Stimulated activated effector memory CD8-positive, alpha-beta T cell treated with anti-CD3 and anti-CD28 coated beads, Interleukin-12 subunit alpha, Interleukin-12 subunit beta, amount 100 ng/mL, for 72 hours (primary cell): ENCODE results near the gene SERPINB2.

ENCODE experiments used
- ATAC-seq: fragments of 150-1000 bp; cut with Tn5 transposase; 2 replicates; pipeline ENCODE4 v1.10.0; 2021
- DNase-seq, 2 donors: peaks; one replicate each; pipeline ENCODE4 v3.0.0; 2021 to 2022; ENCODE audit warnings: low spot score in 2 of 2
- H3K27ac Mint-ChIP-seq: one replicate; pipeline ENCODE4 v1.8.0; 2022; ENCODE audit warnings: mild to moderate bottlenecking, mixed read lengths
- H3K36me3 Mint-ChIP-seq: one replicate; pipeline ENCODE4 v1.8.0; 2022; ENCODE audit warnings: mild to moderate bottlenecking, mixed read lengths
- H3K4me1 Mint-ChIP-seq: one replicate; pipeline ENCODE4 v1.8.0; 2022; ENCODE audit warnings: mixed read lengths
- H3K4me3 Mint-ChIP-seq: one replicate; pipeline ENCODE4 v1.8.0; 2022; ENCODE audit warnings: mild to moderate bottlenecking, mixed read lengths
- H3K9me3 Mint-ChIP-seq: one replicate; pipeline ENCODE4 v1.8.0; 2022; ENCODE audit warnings: mixed read lengths

The SERPINB2 gene

GRCh38 chr18:63878925-63879324 lies 8.6 kb upstream of the SERPINB2 start:
- H3K27ac Mint-ChIP-seq: no peak overlapping the region
- no peaks in the 10 kb centered on the region for H3K9me3 Mint-ChIP-seq
- no peak for ATAC-seq
- no peaks in the 10 kb centered on the region for H3K36me3 Mint-ChIP-seq
- peaks cover 8% of the 10 kb centered on the region for H3K4me1 Mint-ChIP-seq
- no peak overlapping the region for H3K4me3 Mint-ChIP-seq
- DNase-seq: no peak

- DNase-seq: no peak
- H3K9me3 Mint-ChIP-seq: no peaks in the 10 kb centered on the region
- ATAC-seq: no peak
- H3K4me1 Mint-ChIP-seq: peaks cover 8% of the 10 kb centered on the region
- H3K27ac Mint-ChIP-seq: no peak overlapping the region
- H3K36me3 Mint-ChIP-seq: no peaks in the 10 kb centered on the region
- H3K4me3 Mint-ChIP-seq: no peak overlapping the region
Measured at GRCh38 chr18:63879709-63880108, 7.8 kb upstream of the SERPINB2 start.

- DNase-seq (no peak), ATAC-seq (peak; percentile 77)
- H3K27ac Mint-ChIP-seq: no peak overlapping the region
- no peaks in the 10 kb centered on the region for H3K9me3 Mint-ChIP-seq
- peaks cover 8% of the 10 kb centered on the region for H3K4me1 Mint-ChIP-seq
- no peaks in the 10 kb centered on the region for H3K36me3 Mint-ChIP-seq
- no peak overlapping the region for H3K4me3 Mint-ChIP-seq
Measured at GRCh38 chr18:63881851-63882250, 5.7 kb upstream of the SERPINB2 start.

GRCh38 chr18:63882333-63883141 lies 5.0 kb upstream of the SERPINB2 start:
- no peak overlapping the region for H3K27ac Mint-ChIP-seq
- H3K36me3 Mint-ChIP-seq: no peaks in the 10 kb centered on the region
- ATAC-seq (peak; percentile 40), DNase-seq (no peak)
- no peak overlapping the region for H3K4me3 Mint-ChIP-seq
- H3K9me3 Mint-ChIP-seq: no peaks in the 10 kb centered on the region
- peaks cover 8% of the 10 kb centered on the region for H3K4me1 Mint-ChIP-seq

GRCh38 chr18:63883617-63884016 lies 3.9 kb upstream of the SERPINB2 start:
- no peak for DNase-seq

GRCh38 chr18:63888470-63889190 lies 1.1 kb downstream of the SERPINB2 start:
- H3K4me3 Mint-ChIP-seq: no peak overlapping the region
- H3K4me1 Mint-ChIP-seq: no peaks in the 10 kb centered on the region
- ATAC-seq: no peak
- DNase-seq: no peak
- H3K27ac Mint-ChIP-seq: no peak overlapping the region
- H3K9me3 Mint-ChIP-seq: no peaks in the 10 kb centered on the region
- no peaks in the 10 kb centered on the region for H3K36me3 Mint-ChIP-seq

More at GRCh38 chr18:63883617-63884016, 3.9 kb upstream of the SERPINB2 start:
- H3K4me1 Mint-ChIP-seq: peaks cover 8% of the 10 kb centered on the region
- no peaks in the 10 kb centered on the region for H3K9me3 Mint-ChIP-seq
- H3K4me3 Mint-ChIP-seq: no peak overlapping the region
- ATAC-seq: no peak
- H3K27ac Mint-ChIP-seq: no peak overlapping the region
- H3K36me3 Mint-ChIP-seq: no peaks in the 10 kb centered on the region

- H3K4me3 Mint-ChIP-seq: no peak overlapping the region
Measured at GRCh38 chr18:63889626-63890025, 2.1 kb downstream of the SERPINB2 start.

GRCh38 chr18:63890237-63890949 lies 2.9 kb downstream of the SERPINB2 start:
- H3K9me3 Mint-ChIP-seq: no peaks in the 10 kb centered on the region
- no peak overlapping the region for H3K4me3 Mint-ChIP-seq
- no peaks in the 10 kb centered on the region for H3K4me1 Mint-ChIP-seq
- no peak overlapping the region for H3K27ac Mint-ChIP-seq
- no peak for DNase-seq
- no peak for ATAC-seq
- no peaks in the 10 kb centered on the region for H3K36me3 Mint-ChIP-seq

More at GRCh38 chr18:63889626-63890025, 2.1 kb downstream of the SERPINB2 start:
- ATAC-seq (no peak), DNase-seq (no peak)
- no peaks in the 10 kb centered on the region for H3K36me3 Mint-ChIP-seq
- no peaks in the 10 kb centered on the region for H3K9me3 Mint-ChIP-seq
- H3K4me1 Mint-ChIP-seq: no peaks in the 10 kb centered on the region
- no peak overlapping the region for H3K27ac Mint-ChIP-seq

- no peaks in the 10 kb centered on the region for H3K9me3 Mint-ChIP-seq
- peak; percentile 51 for ATAC-seq
Measured at GRCh38 chr18:63890950-63891304, 3.4 kb downstream of the SERPINB2 start.

GRCh38 chr18:63892566-63892965 lies 5.1 kb downstream of the SERPINB2 start:
- no peak overlapping the region for H3K27ac Mint-ChIP-seq
- H3K4me3 Mint-ChIP-seq: no peak overlapping the region
- H3K9me3 Mint-ChIP-seq: no peaks in the 10 kb centered on the region
- H3K4me1 Mint-ChIP-seq: no peaks in the 10 kb centered on the region
- no peaks in the 10 kb centered on the region for H3K36me3 Mint-ChIP-seq
- DNase-seq (no peak), ATAC-seq (no peak)

More at GRCh38 chr18:63890950-63891304, 3.4 kb downstream of the SERPINB2 start:
- Mint-ChIP-seq H3K4me1 (no peaks in the 10 kb centered on the region), H3K27ac (no peak overlapping the region), H3K36me3 (no peaks in the 10 kb centered on the region), H3K4me3 (no peak overlapping the region)
- DNase-seq: no peak

GRCh38 chr18:63894106-63894772 lies 6.7 kb downstream of the SERPINB2 start:
- ATAC-seq (no peak), DNase-seq (no peak)
- Mint-ChIP-seq H3K4me3 (no peak overlapping the region), H3K9me3 (no peaks in the 10 kb centered on the region), H3K27ac (no peak overlapping the region), H3K4me1 (no peaks in the 10 kb centered on the region), H3K36me3 (no peaks in the 10 kb centered on the region)

GRCh38 chr18:63895190-63895589 lies 7.7 kb downstream of the SERPINB2 start:
- Mint-ChIP-seq H3K4me3 (no peak overlapping the region), H3K4me1 (no peaks in the 10 kb centered on the region), H3K27ac (no peak overlapping the region), H3K36me3 (no peaks in the 10 kb centered on the region), H3K9me3 (no peaks in the 10 kb centered on the region)
- no peak for ATAC-seq
- no peak for DNase-seq

GRCh38 chr18:63897072-63897471 lies 9.6 kb downstream of the SERPINB2 start:
- Mint-ChIP-seq H3K4me1 (no peaks in the 10 kb centered on the region), H3K36me3 (no peaks in the 10 kb centered on the region), H3K27ac (no peak overlapping the region), H3K9me3 (no peaks in the 10 kb centered on the region), H3K4me3 (no peak overlapping the region)
- no peak for ATAC-seq
- DNase-seq: no peak

GRCh38 chr18:63899206-63899605 lies 11.7 kb downstream of the SERPINB2 start:
- Mint-ChIP-seq H3K9me3 (no peaks in the 10 kb centered on the region), H3K4me1 (no peaks in the 10 kb centered on the region)

More at GRCh38 chr18:63899206-63899605, 11.7 kb downstream of the SERPINB2 start:
- DNase-seq: no peak
- Mint-ChIP-seq H3K27ac (no peak overlapping the region), H3K36me3 (no peaks in the 10 kb centered on the region), H3K4me3 (no peak overlapping the region)
- ATAC-seq: no peak
